HEK293 (cell line): Measurements from ENCODE around the gene RBP4.

Source experiments
- CTCF ChIA-PET: fragments of 350-600 bp; formaldehyde crosslinking; extraction: SDS; loops from one replicate; lab custom pipeline; 2021; ENCODE audit warnings: antibody characterized with exemption; lab: Yijun Ruan, JAX
- POLR2A ChIA-PET: fragments of 300-600 bp; formaldehyde crosslinking; extraction: SDS; loops from one replicate; lab custom pipeline; 2020; ENCODE audit warnings: antibody characterized with exemption, inconsistent platforms; lab: Yijun Ruan, JAX
- H3K27ac ChIP-seq: fragments of 200-500 bp; sonication (Bioruptor generic); 2 replicates; pipeline ENCODE4 v1.5.1; 2014; ENCODE audit warnings: low read depth, low read length, control low read depth, inconsistent platforms; ENCODE audit errors: extremely low read depth
- H3K36me3 ChIP-seq, 2 experiments: fragments of 200-500 bp in 1 of 2; sonication (Bioruptor generic) in 1 of 2; 1 replicate in 1 of 2; 2 replicates in 1 of 2; pipeline ENCODE4 v1.5.1; 2014 to 2017; ENCODE audit warnings: inconsistent platforms in 2 of 2, low read length in 2 of 2; ENCODE audit not compliant: control insufficient read depth in 2 of 2, insufficient read depth in 1 of 2
- H3K4me1 ChIP-seq: fragments of 200-500 bp; sonication (Bioruptor generic); 2 replicates; pipeline ENCODE4 v1.5.1; 2014; ENCODE audit warnings: mild to moderate bottlenecking, low read length, inconsistent platforms; ENCODE audit not compliant: control insufficient read depth, insufficient read depth
- H3K4me3 ChIP-seq: 2 replicates; pipeline ENCODE4 v1.5.1; 2011; ENCODE audit warnings: low read depth, mild to moderate bottlenecking, control low read depth, low read length, moderate library complexity
- H3K9me3 ChIP-seq: fragments of 200-500 bp; sonication (Bioruptor generic); 2 replicates; pipeline ENCODE4 v1.5.1; 2014; ENCODE audit warnings: low read depth, low read length, inconsistent platforms; ENCODE audit not compliant: control insufficient read depth, insufficient read depth
- EGR2 ChIP-seq: fragments of 450-650 bp; formaldehyde crosslinking; IDR thresholded peaks from 2 replicates; pipeline ENCODE4 v1.5.1; 2016; ENCODE audit warnings: low read depth, missing biosample characterization, missing genetic modification characterization
- KLF10 ChIP-seq: fragments of 450-650 bp; IDR thresholded peaks from 2 replicates; pipeline ENCODE4 v1.5.1; 2018; ENCODE audit warnings: missing biosample characterization, mild to moderate bottlenecking, missing genetic modification characterization
- RBAK ChIP-seq: fragments of 450-650 bp; formaldehyde crosslinking; IDR thresholded peaks from 2 replicates; pipeline ENCODE4 v1.5.1; 2016; ENCODE audit warnings: missing biosample characterization, missing genetic modification characterization
- SP7 ChIP-seq: fragments of 450-650 bp; formaldehyde crosslinking; IDR thresholded peaks from 2 replicates; pipeline ENCODE4 v1.5.1; 2016; ENCODE audit warnings: missing biosample characterization, missing genetic modification characterization
- ZBTB17 ChIP-seq: fragments of 450-650 bp; formaldehyde crosslinking; IDR thresholded peaks from 2 replicates; pipeline ENCODE4 v1.5.1; 2016; ENCODE audit warnings: missing biosample characterization, missing genetic modification characterization
- ZFHX2 ChIP-seq: fragments of 450-650 bp; formaldehyde crosslinking; conservative IDR thresholded peaks from 2 replicates; pipeline ENCODE4 v1.5.1; 2016; ENCODE audit warnings: missing biosample characterization, missing genetic modification characterization
- ZNF132 ChIP-seq: fragments of 450-650 bp; formaldehyde crosslinking; IDR thresholded peaks from 2 replicates; pipeline ENCODE4 v1.5.1; 2017; ENCODE audit warnings: missing biosample characterization, missing genetic modification characterization, borderline replicate concordance
- ZNF133 ChIP-seq: fragments of 450-650 bp; formaldehyde crosslinking; IDR thresholded peaks from 2 replicates; pipeline ENCODE4 v1.5.1; 2016; ENCODE audit warnings: missing biosample characterization, missing genetic modification characterization
- ZNF2 ChIP-seq: fragments of 450-650 bp; formaldehyde crosslinking; IDR thresholded peaks from 2 replicates; pipeline ENCODE4 v1.5.1; 2016; ENCODE audit warnings: missing biosample characterization, missing genetic modification characterization
- ZNF354C ChIP-seq: fragments of 450-650 bp; formaldehyde crosslinking; IDR thresholded peaks from 2 replicates; pipeline ENCODE4 v1.5.1; 2016; ENCODE audit warnings: missing biosample characterization, missing genetic modification characterization, low read depth, borderline replicate concordance
- ZNF48 ChIP-seq: fragments of 450-650 bp; formaldehyde crosslinking; IDR thresholded peaks from 2 replicates; pipeline ENCODE4 v1.5.1; 2016; ENCODE audit warnings: missing biosample characterization, missing genetic modification characterization
- ZNF560 ChIP-seq: fragments of 450-650 bp; formaldehyde crosslinking; IDR thresholded peaks from 2 replicates; pipeline ENCODE4 v1.5.1; 2017; ENCODE audit warnings: missing biosample characterization, missing genetic modification characterization, borderline replicate concordance
- ZNF654 ChIP-seq: fragments of 450-650 bp; formaldehyde crosslinking; IDR thresholded peaks from 2 replicates; pipeline ENCODE4 v1.5.1; 2016; ENCODE audit warnings: low read depth, missing biosample characterization, missing genetic modification characterization
- ZNF791 ChIP-seq: fragments of 450-650 bp; formaldehyde crosslinking; IDR thresholded peaks from 2 replicates; pipeline ENCODE4 v1.5.1; 2016; ENCODE audit warnings: missing biosample characterization, missing genetic modification characterization
- ZSCAN30 ChIP-seq: fragments of 450-650 bp; IDR thresholded peaks from 2 replicates; pipeline ENCODE4 v1.5.1; 2018; ENCODE audit warnings: missing biosample characterization, mild to moderate bottlenecking, missing genetic modification characterization, moderate library complexity
- TF ChIP-seq, protein P1 (sequence below): fragments of 450-650 bp; formaldehyde crosslinking; IDR thresholded peaks from 2 replicates; pipeline ENCODE4 v1.5.1; 2017; ENCODE audit warnings: missing biosample characterization, missing genetic modification characterization
- TF ChIP-seq, protein P2 (sequence below): fragments of 450-650 bp; formaldehyde crosslinking; IDR thresholded peaks from 2 replicates; pipeline ENCODE4 v1.5.1; 2016; ENCODE audit warnings: missing biosample characterization, missing genetic modification characterization
- TF ChIP-seq, protein P3 (sequence below): fragments of 450-650 bp; formaldehyde crosslinking; IDR thresholded peaks from 2 replicates; pipeline ENCODE4 v1.5.1; 2016; ENCODE audit warnings: missing biosample characterization, missing genetic modification characterization
- TF ChIP-seq, protein P4 (sequence below): fragments of 450-650 bp; formaldehyde crosslinking; IDR thresholded peaks from 2 replicates; pipeline ENCODE4 v1.5.1; 2016; ENCODE audit warnings: missing biosample characterization, missing genetic modification characterization

RBP4 gene

DNA sequence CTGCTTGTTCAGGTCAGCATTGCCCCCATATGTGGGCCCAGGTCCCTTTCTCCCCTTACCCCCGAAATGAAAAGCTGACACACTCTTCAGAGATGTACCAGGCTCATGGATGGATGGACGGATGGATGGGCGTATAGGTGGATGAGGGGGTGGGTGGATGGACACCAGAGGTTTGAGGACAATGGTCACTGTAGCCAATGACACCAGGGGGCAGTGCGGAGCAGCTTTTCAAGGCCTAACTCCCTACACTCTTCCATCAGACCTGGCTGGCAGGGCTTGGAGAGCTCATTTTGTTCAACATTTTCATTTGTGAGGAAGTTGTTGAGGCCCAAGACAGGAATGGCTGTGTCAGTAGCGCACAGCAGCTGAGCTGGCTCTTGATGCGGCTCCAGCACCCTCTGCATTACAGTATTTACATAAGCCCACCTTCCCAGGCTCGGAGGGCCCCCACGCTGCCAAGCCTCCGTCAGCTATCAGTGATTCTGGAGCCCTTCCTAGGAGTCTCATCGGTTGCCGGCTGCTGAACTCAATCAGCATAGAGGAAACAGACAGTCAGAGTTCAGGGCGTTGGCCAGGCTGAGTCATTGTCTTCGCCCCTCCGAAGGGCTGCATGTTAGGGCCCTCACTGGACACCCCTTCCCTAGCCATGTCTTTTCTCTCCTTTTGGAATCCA, 46.1 kb downstream of the RBP4 start:
- Histone ChIP-seq H3K4me3 (no peak overlapping the region), H3K27ac (no peak overlapping the region), H3K36me3 (no peaks in the 10 kb centered on the region), H3K9me3 (no peaks in the 10 kb centered on the region), H3K4me1 (no peaks in the 10 kb centered on the region)
- TF ChIP-seq ZNF354C (no peak), ZSCAN30 (tag by site-specific recombination) (no peak), ZNF133 (no peak), ZNF48 (tag by site-specific recombination) (no peak), ZNF560 (tag by site-specific recombination) (no peak), SP7 (tag by site-specific recombination) (no peak), ZNF132 (no peak), ZBTB17 (tag by site-specific recombination) (peak; percentile 52; the same call in 1 of the 2 replicates), EGR2 (peak; percentile 49), ZFHX2 (tag by site-specific recombination) (peak; percentile 54), ZNF2 (tag by site-specific recombination) (no peak), KLF10 (tag by site-specific recombination) (no peak), RBAK (tag by site-specific recombination) (no peak), ZNF654 (tag by site-specific recombination) (peak; percentile 55)
- TF ChIP-seq, protein P1, sequence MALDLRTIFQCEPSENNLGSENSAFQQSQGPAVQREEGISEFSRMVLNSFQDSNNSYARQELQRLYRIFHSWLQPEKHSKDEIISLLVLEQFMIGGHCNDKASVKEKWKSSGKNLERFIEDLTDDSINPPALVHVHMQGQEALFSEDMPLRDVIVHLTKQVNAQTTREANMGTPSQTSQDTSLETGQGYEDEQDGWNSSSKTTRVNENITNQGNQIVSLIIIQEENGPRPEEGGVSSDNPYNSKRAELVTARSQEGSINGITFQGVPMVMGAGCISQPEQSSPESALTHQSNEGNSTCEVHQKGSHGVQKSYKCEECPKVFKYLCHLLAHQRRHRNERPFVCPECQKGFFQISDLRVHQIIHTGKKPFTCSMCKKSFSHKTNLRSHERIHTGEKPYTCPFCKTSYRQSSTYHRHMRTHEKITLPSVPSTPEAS (tag by site-specific recombination): no peak
- TF ChIP-seq, protein P2, sequence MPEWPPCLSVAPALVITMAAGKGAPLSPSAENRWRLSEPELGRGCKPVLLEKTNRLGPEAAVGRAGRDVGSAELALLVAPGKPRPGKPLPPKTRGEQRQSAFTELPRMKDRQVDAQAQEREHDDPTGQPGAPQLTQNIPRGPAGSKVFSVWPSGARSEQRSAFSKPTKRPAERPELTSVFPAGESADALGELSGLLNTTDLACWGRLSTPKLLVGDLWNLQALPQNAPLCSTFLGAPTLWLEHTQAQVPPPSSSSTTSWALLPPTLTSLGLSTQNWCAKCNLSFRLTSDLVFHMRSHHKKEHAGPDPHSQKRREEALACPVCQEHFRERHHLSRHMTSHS (tag by site-specific recombination): no peak
- TF ChIP-seq, protein P3, sequence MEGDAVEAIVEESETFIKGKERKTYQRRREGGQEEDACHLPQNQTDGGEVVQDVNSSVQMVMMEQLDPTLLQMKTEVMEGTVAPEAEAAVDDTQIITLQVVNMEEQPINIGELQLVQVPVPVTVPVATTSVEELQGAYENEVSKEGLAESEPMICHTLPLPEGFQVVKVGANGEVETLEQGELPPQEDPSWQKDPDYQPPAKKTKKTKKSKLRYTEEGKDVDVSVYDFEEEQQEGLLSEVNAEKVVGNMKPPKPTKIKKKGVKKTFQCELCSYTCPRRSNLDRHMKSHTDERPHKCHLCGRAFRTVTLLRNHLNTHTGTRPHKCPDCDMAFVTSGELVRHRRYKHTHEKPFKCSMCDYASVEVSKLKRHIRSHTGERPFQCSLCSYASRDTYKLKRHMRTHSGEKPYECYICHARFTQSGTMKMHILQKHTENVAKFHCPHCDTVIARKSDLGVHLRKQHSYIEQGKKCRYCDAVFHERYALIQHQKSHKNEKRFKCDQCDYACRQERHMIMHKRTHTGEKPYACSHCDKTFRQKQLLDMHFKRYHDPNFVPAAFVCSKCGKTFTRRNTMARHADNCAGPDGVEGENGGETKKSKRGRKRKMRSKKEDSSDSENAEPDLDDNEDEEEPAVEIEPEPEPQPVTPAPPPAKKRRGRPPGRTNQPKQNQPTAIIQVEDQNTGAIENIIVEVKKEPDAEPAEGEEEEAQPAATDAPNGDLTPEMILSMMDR: peak; percentile 61
- ChIA-PET CTCF (interaction anchor here (0.5 to 4.4 kb wide), 43 partner anchors 9 to 482 kb away, joined by 3 to 110 read pairs (median 4); partner anchors contain the start of genes CYP26A1 and MYOF), POLR2A (interaction anchor here (0.9 to 1.0 kb wide), 2 partner anchors 126 to 148 kb away, joined by 3 read pairs; partner anchors contain the start of gene FRA10AC1)

DNA sequence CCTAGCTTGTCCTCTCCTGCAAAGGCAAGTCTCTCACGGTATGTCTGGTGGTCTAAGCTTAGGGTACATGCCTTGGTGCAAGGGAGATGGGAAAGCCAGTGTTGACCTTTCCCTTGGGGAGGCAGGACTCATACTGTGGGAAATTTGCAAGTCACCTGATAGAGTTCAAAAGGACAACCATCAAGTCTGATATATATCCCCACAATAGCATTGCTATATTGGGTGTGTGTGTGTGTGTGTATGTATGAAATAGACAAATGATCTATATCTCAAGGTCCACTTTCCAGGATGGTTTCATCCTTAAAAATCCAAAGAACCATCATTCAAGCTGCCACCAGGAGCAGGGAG, 46.7 kb downstream of the RBP4 start:
- TF ChIP-seq ZNF791: no peak
- TF ChIP-seq, protein P4, sequence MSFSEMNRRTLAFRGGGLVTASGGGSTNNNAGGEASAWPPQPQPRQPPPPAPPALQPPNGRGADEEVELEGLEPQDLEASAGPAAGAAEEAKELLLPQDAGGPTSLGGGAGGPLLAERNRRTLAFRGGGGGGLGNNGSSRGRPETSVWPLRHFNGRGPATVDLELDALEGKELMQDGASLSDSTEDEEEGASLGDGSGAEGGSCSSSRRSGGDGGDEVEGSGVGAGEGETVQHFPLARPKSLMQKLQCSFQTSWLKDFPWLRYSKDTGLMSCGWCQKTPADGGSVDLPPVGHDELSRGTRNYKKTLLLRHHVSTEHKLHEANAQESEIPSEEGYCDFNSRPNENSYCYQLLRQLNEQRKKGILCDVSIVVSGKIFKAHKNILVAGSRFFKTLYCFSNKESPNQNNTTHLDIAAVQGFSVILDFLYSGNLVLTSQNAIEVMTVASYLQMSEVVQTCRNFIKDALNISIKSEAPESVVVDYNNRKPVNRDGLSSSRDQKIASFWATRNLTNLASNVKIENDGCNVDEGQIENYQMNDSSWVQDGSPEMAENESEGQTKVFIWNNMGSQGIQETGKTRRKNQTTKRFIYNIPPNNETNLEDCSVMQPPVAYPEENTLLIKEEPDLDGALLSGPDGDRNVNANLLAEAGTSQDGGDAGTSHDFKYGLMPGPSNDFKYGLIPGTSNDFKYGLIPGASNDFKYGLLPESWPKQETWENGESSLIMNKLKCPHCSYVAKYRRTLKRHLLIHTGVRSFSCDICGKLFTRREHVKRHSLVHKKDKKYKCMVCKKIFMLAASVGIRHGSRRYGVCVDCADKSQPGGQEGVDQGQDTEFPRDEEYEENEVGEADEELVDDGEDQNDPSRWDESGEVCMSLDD (tag by site-specific recombination): no peak
- TF ChIP-seq, all 188 proteins: peak for 0
- Histone ChIP-seq H3K4me1 (no peaks in the 10 kb centered on the region), H3K36me3 (no peaks in the 10 kb centered on the region), H3K4me3 (no peak overlapping the region), H3K9me3 (no peaks in the 10 kb centered on the region), H3K27ac (no peak overlapping the region)
- ChIA-PET CTCF (interaction anchor here (0.5 to 4.4 kb wide), 36 partner anchors 9 to 481 kb away, joined by 3 to 110 read pairs (median 4); partner anchors contain the start of genes CYP26A1 and MYOF), POLR2A (interaction anchor here (0.9 to 1.0 kb wide), 2 partner anchors 126 to 148 kb away, joined by 3 read pairs; partner anchors contain the start of gene FRA10AC1)
